Stomach smooth muscle (tissue), 2 donors: ENCODE results near the gene NINL.
"Not testable (repeated sequence)": the region's sequence is repeated elsewhere in the genome, so short reads cannot be mapped to it uniquely, and the experiment has no call there.

Source experiments
- H3K27ac ChIP-seq: one replicate; pipeline ENCODE4 v1.7.0; 2013; ENCODE audit warnings: mild to moderate bottlenecking, low read length, inconsistent platforms
- H3K27me3 ChIP-seq, 2 donors: one replicate each; pipeline ENCODE4 v1.7.0; 2013; ENCODE audit warnings: low read length in 2 of 2; ENCODE audit not compliant: insufficient read depth in 2 of 2, control insufficient read depth in 1 of 2
- H3K36me3 ChIP-seq, 2 donors: one replicate each; pipeline ENCODE4 v1.7.0; 2013; ENCODE audit warnings: low read length in 2 of 2; ENCODE audit not compliant: control insufficient read depth in 2 of 2, insufficient read depth in 2 of 2
- H3K4me1 ChIP-seq: one replicate; pipeline ENCODE4 v1.7.0; 2013; ENCODE audit warnings: low read length; ENCODE audit not compliant: control insufficient read depth, insufficient read depth
- H3K4me3 ChIP-seq, 2 donors: one replicate each; pipeline ENCODE4 v1.7.0; 2013; ENCODE audit warnings: low read length in 2 of 2
- H3K9ac ChIP-seq, 2 donors: one replicate each; pipeline ENCODE4 v1.7.0; 2013; ENCODE audit warnings: low read length in 2 of 2, mild to moderate bottlenecking in 1 of 2
- H3K9me3 ChIP-seq, 2 donors: one replicate each; pipeline ENCODE4 v1.7.0; 2013; ENCODE audit warnings: low read length in 2 of 2; ENCODE audit not compliant: control insufficient read depth in 2 of 2
- donor health status: healthy.
- donor health status: Pancreatic carcinoma.

Gene NINL

DNA sequence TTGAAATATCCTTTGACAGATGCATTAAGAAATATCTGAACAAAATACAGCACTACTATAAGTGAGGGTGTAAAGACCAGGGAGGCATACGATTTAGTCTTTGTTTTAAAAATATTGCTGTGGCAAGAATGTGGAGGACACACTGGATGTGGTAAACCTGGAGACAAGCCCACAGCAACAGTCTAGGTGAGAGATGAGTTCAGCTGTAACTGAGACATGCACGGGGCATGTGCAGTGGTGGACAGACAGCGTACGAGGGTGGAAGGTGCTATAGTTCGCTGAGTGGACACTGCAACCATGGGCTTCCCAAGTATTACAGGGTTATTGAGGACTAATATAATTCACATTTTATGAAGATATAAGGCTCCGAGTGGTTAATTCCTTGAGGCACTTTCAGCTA lies 36.7 kb upstream of the NINL start:
- Histone ChIP-seq H3K27me3 (no peaks in the 10 kb centered on the region), H3K27ac (no peak overlapping the region), H3K4me3 (no peak overlapping the region), H3K4me1 (peaks cover 9% of the 10 kb centered on the region), H3K9me3 (no peaks in the 10 kb centered on the region), H3K36me3 (no peaks in the 10 kb centered on the region), H3K9ac (no peak overlapping the region)

DNA sequence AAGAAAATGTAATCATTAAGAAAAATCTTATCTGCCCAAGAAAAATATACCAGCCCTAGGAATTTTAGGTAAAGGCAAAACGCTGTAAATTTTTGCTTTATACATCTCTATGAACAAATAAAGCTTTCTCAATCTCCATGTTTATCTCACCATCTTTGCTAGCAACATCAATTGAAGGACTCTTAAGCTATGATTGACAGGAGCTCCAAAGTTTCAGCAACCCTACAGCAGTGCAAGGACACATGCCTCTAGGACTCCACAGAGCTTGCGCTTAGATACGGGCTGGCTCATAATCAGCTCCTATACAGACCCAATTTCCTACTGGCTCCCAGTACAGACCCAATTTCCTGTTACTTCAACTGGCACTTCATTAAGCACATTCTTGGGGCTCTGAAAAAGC lies 34.2 kb upstream of the NINL start:
- Histone ChIP-seq H3K27me3 (no peaks in the 10 kb centered on the region), H3K36me3 (peaks cover 2 to 9% of the 10 kb centered on the region in 2 donors), H3K9ac (no peak overlapping the region), H3K4me1 (peaks cover 7% of the 10 kb centered on the region), H3K27ac (no peak overlapping the region), H3K4me3 (no peak overlapping the region), H3K9me3 (no peaks in the 10 kb centered on the region)

DNA sequence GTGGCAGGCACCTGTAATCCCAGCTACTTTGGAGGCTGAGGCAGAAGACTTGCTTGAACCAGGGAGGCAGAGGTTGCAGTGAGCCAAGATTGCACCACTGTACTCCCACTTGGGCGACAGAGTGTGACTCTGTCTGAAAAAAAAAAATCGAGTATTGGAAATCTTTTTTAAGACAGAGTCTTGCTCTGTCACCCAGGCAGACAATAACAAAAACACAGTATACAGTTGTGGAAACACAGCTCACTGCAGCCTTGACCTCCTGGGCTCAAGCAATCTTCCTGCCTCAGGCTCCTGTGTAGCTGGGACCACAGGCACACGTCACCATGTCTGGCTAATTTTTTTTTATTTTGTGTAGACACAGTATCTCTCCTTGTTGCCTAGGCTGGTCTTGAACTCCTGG lies 23.4 kb upstream of the NINL start:
- no peak overlapping the region for H3K4me3 ChIP-seq
- no peak overlapping the region for H3K9ac ChIP-seq
- no peaks in the 10 kb centered on the region for H3K4me1 ChIP-seq
- no peaks in the 10 kb centered on the region for H3K9me3 ChIP-seq
- H3K27ac ChIP-seq = no peak overlapping the region
- peaks cover 2 to 3% of the 10 kb centered on the region in 2 donors for H3K36me3 ChIP-seq
- H3K27me3 ChIP-seq = no peaks in the 10 kb centered on the region

DNA sequence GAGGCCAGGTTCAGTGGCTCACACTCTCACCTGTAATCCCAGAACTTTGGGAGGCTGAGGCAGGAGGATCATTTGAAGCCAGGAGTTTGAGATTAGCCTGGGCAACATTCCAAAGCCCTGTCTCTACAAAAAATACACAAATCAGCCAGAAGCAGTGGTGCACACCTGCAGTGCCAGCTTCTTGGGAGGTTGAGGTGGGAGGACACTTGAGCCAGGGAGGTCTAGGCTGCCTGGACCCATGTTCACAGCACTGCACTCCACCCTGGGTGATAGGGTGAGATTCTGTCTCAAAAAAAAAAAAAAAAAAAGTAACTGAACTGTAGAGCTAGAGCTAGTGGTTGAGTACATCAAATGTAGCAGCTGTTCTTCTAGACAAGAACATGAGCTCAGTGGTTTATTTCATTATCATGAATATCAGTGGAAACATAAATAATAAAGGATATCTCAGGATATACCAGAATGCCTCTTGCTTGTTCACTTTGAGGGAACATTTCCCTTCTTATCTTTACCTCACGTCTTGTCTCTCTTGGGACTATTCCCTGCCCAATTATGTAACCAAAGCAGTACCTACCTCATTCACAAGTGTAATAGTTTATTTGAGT lies 20.9 kb upstream of the NINL start:
- Histone ChIP-seq H3K4me3 (no peak overlapping the region), H3K9me3 (no peaks in the 10 kb centered on the region), H3K27ac (no peak overlapping the region), H3K27me3 (no peaks in the 10 kb centered on the region), H3K4me1 (no peaks in the 10 kb centered on the region), H3K36me3 (no peaks in the 10 kb centered on the region), H3K9ac (no peak overlapping the region)

DNA sequence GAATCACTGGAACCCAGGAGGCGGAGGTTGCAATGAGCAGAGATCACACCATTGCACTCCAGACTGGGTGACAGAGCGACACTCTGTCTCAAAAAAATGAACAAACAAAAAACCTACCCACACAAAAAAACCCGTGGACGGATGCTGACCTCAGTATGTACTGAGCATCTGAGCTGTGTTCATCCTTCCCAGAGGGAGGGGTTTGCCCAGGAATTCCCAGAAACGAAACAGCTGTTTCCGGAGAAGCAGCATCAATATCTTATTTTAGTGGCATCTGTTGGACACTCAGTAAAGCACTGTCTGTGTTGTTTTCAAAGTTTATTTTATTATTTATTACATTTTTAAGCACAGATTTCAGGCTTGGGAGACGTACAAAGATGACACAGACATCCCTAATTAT lies 19.8 kb upstream of the NINL start:
- Histone ChIP-seq H3K27ac (no peak overlapping the region), H3K27me3 (no peaks in the 10 kb centered on the region), H3K9me3 (no peaks in the 10 kb centered on the region), H3K9ac (no peak overlapping the region), H3K4me1 (no peaks in the 10 kb centered on the region), H3K36me3 (no peaks in the 10 kb centered on the region), H3K4me3 (no peak overlapping the region)

DNA sequence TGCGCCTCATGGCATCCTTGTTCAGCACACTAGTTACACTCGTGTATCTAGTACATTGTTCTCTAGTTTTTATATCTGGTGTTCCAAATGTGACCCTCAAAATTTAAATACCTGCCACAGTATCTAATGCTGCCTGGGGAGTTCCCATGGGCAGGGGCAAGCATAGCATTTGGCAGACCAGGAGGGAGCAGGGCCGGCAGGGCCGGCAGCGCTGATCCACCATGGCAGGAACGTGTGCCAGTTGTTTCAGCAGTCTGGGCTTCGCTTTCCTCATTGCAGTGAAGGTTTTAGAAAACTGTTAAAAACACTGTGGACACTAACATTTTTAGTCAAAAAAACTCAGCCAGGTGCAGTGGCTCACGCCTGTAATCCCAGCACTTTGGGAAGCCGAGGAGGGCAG lies 19.3 kb upstream of the NINL start:
- no peaks in the 10 kb centered on the region for H3K27me3 ChIP-seq
- H3K9me3 ChIP-seq = no peaks in the 10 kb centered on the region
- no peak overlapping the region for H3K27ac ChIP-seq
- H3K4me1 ChIP-seq = no peaks in the 10 kb centered on the region
- H3K4me3 ChIP-seq = no peak overlapping the region
- H3K9ac ChIP-seq = no peak overlapping the region
- H3K36me3 ChIP-seq = no peaks in the 10 kb centered on the region

DNA sequence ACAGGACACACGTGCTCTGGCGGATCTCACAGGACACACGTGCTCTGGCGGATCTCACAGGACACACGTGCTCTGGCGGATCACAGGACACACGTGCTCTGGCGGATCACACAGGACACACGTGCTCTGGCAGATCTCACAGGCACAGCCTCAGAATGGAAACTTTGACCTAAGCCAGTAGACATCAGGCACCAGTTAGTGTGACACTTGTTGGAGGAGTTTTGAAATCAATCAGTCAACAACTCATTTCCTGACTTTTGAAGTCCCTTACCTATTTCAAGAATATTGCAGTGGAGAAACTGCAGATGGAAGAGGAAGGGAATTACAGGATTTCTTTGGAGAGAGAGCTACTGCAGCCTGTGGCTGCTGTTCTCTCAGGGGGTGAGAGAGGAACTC lies 17.6 kb upstream of the NINL start:
- not testable (repeated sequence) for H3K27ac ChIP-seq

DNA sequence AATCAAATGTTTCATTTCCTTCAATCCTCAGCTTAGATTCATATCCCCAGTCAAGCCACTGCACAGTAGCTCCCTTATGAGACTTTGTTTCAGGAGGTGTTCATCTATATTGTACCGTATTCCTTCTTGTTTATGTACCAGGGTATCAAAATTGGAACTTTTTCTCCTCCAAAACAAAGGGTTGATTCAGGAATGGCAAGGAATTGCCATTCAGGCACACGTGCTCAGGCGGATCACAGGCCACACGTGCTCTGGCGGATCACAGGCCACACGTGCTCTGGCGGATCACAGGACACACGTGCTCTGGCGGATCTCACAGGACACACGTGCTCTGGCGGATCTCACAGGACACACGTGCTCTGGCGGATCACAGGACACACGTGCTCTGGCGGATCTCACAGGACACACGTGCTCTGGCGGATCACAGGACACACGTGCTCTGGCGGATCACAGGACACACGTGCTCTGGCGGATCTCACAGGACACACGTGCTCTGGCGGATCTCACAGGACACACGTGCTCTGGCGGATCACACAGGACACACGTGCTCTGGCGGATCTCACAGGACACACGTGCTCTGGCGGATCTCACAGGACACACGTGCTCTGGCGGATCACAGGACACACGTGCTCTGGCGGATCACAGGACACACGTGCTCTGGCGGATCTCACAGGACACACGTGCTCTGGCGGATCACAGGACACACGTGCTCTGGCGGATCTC lies 17.0 kb upstream of the NINL start:
- H3K27ac ChIP-seq, H3K36me3 ChIP-seq, H3K9me3 ChIP-seq, H3K9ac ChIP-seq, H3K4me3 ChIP-seq, H3K4me1 ChIP-seq, H3K27me3 ChIP-seq: not testable (repeated sequence)

More for the DNA sequence above, 17.6 kb upstream of the NINL start:
- H3K9me3 ChIP-seq, H3K36me3 ChIP-seq, H3K4me3 ChIP-seq, H3K9ac ChIP-seq, H3K27me3 ChIP-seq, H3K4me1 ChIP-seq: not testable (repeated sequence)

DNA sequence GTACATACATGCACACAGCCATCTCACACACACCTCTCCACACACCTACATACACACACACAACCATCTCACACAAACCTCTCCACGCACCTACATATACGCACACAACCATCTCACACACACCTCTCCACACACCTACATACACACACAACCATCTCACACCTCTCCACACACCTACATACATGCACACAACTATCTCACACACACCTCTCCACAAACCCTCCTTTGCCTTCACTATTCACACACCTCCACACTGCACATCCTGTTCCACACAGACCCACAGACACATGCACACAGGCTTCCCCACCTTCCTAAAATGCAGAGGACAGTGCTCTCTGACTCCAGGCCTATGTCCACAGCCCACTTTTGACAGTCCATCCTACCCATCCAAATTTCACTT lies 16.3 kb upstream of the NINL start:
- H3K9ac ChIP-seq = no peak overlapping the region
- no peaks in the 10 kb centered on the region for H3K4me1 ChIP-seq
- H3K4me3 ChIP-seq = no peak overlapping the region
- H3K36me3 ChIP-seq = no peaks in the 10 kb centered on the region
- no peaks in the 10 kb centered on the region for H3K9me3 ChIP-seq
- H3K27me3 ChIP-seq = no peaks in the 10 kb centered on the region
- H3K27ac ChIP-seq = no peak overlapping the region

DNA sequence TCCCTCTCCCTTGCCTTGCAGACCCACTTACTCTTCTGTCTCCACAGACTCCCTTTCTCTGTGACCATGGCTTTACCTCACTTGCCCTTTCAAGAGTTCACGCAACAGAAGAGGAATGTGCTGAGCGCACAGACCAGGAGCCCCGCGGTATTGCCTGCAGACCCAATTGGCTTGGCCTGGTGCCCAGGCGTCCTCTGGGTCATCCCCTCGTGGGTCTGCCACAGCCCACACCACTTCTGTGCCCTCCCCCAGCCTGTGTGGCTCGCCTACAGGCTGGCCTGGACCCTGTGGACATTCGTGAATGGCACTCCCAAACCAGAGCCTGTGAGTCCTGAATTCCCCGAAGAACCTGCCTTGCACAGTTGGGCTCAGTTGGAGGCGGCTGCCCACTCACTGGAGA lies 15.3 kb upstream of the NINL start:
- Histone ChIP-seq H3K27ac (no peak overlapping the region), H3K27me3 (no peaks in the 10 kb centered on the region), H3K4me1 (no peaks in the 10 kb centered on the region), H3K9ac (no peak overlapping the region), H3K9me3 (no peaks in the 10 kb centered on the region), H3K4me3 (no peak overlapping the region), H3K36me3 (no peaks in the 10 kb centered on the region)

DNA sequence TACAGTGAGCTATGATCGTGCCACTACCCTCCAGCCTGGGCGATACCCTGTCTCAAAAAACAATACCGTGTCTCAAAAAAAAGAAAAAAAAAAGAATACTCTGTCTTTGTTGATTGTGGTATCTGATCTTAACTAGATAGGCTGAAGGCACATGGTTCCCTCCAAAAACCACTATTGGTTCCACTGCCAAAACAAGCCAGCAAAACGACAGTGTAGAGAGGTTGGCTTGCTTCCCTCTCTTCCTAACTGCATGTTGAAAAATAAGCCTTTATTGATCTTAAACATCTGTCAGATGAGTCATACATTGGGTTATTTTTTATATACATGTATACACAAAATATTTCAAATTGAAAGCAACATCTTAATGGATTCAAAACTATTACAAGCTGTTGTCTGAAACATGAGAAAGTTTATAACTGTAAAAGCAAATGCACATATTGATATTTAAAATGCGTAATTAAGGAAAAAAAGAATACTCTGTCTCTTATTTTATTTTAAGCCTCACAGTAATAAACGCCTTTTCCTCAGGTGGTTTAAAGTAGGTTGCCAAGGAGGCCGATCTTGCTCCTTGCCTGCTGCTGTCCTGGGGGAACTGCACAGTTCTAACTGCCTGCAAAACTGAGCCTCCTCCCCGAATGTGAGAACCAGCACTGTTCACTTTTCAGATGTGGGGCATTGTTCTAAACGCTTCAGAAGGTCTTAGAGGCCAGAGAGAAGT lies 7.0 kb upstream of the NINL start:
- Histone ChIP-seq H3K9me3 (no peaks in the 10 kb centered on the region), H3K36me3 (no peaks in the 10 kb centered on the region), H3K27me3 (no peaks in the 10 kb centered on the region), H3K4me3 (no peak overlapping the region), H3K4me1 (no peaks in the 10 kb centered on the region), H3K27ac (no peak overlapping the region), H3K9ac (no peak overlapping the region)
